ENCODE measurements around the gene GPSM1. TPM values are rescaled to one million over a fixed set of nuclear protein-coding genes. Genes with fewer than 3 reads are reported as not detected.
A peak's percentile ranks its signal among the peaks of the same experiment; 100 is the strongest.

The GPSM1 gene
- total and polyA plus RNA-seq, 9 of the 15 experiments (the other 6 are each of a cell fraction or from before 2014, with no cell fraction given) = 0.04 to 14.2 (median 3.1) TPM

GRCh38 chr9:136363106-136363948 is 36.0 kb downstream of the GPSM1 start, which contains the start of gene DNLZ (continued):
- no peak for TF ChIP-seq ZNF561 (CRISPR knock-in tag; conservative IDR thresholded peaks at IDR 0.05)
- no peak for TF ChIP-seq HMG20A (CRISPR knock-in tag; conservative IDR thresholded peaks at IDR 0.05)
- no peak for TF ChIP-seq POLR3G (IDR thresholded peaks at IDR 0.05; ENCODE audit: extremely low read depth, insufficient read length, insufficient replicate concordance)
- peak; percentile 12 for TF ChIP-seq ZFP36 (IDR thresholded peaks at IDR 0.05; ENCODE audit: low read depth, low read length, partially characterized antibody)
- TF ChIP-seq HDGF (IDR thresholded peaks at IDR 0.05) = 0 out of 2 replicates have a peak, but pooled peaks have one; percentile 33
- TF ChIP-seq, protein P1, sequence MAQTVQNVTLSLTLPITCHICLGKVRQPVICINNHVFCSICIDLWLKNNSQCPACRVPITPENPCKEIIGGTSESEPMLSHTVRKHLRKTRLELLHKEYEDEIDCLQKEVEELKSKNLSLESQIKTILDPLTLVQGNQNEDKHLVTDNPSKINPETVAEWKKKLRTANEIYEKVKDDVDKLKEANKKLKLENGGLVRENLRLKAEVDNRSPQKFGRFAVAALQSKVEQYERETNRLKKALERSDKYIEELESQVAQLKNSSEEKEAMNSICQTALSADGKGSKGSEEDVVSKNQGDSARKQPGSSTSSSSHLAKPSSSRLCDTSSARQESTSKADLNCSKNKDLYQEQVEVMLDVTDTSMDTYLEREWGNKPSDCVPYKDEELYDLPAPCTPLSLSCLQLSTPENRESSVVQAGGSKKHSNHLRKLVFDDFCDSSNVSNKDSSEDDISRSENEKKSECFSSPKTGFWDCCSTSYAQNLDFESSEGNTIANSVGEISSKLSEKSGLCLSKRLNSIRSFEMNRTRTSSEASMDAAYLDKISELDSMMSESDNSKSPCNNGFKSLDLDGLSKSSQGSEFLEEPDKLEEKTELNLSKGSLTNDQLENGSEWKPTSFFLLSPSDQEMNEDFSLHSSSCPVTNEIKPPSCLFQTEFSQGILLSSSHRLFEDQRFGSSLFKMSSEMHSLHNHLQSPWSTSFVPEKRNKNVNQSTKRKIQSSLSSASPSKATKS (CRISPR knock-in tag; IDR thresholded peaks at IDR 0.05) = peak; percentile 81; the same call in 1 of the 2 replicates
- peak; percentile 22; the same call in 1 of the 2 replicates for TF ChIP-seq TFE3 (CRISPR knock-in tag; IDR thresholded peaks at IDR 0.05)
- no peak for TF ChIP-seq SRSF9 (IDR thresholded peaks at IDR 0.05; ENCODE audit: borderline replicate concordance, low read depth, low read length)
- no peak for TF ChIP-seq OTX1 (CRISPR knock-in tag; IDR thresholded peaks at IDR 0.05)
- TF ChIP-seq, protein P2, sequence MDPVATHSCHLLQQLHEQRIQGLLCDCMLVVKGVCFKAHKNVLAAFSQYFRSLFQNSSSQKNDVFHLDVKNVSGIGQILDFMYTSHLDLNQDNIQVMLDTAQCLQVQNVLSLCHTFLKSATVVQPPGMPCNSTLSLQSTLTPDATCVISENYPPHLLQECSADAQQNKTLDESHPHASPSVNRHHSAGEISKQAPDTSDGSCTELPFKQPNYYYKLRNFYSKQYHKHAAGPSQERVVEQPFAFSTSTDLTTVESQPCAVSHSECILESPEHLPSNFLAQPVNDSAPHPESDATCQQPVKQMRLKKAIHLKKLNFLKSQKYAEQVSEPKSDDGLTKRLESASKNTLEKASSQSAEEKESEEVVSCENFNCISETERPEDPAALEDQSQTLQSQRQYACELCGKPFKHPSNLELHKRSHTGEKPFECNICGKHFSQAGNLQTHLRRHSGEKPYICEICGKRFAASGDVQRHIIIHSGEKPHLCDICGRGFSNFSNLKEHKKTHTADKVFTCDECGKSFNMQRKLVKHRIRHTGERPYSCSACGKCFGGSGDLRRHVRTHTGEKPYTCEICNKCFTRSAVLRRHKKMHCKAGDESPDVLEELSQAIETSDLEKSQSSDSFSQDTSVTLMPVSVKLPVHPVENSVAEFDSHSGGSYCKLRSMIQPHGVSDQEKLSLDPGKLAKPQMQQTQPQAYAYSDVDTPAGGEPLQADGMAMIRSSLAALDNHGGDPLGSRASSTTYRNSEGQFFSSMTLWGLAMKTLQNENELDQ (CRISPR knock-in tag; IDR thresholded peaks at IDR 0.05; ENCODE audit: borderline replicate concordance) = no peak
- TF ChIP-seq, protein P3, sequence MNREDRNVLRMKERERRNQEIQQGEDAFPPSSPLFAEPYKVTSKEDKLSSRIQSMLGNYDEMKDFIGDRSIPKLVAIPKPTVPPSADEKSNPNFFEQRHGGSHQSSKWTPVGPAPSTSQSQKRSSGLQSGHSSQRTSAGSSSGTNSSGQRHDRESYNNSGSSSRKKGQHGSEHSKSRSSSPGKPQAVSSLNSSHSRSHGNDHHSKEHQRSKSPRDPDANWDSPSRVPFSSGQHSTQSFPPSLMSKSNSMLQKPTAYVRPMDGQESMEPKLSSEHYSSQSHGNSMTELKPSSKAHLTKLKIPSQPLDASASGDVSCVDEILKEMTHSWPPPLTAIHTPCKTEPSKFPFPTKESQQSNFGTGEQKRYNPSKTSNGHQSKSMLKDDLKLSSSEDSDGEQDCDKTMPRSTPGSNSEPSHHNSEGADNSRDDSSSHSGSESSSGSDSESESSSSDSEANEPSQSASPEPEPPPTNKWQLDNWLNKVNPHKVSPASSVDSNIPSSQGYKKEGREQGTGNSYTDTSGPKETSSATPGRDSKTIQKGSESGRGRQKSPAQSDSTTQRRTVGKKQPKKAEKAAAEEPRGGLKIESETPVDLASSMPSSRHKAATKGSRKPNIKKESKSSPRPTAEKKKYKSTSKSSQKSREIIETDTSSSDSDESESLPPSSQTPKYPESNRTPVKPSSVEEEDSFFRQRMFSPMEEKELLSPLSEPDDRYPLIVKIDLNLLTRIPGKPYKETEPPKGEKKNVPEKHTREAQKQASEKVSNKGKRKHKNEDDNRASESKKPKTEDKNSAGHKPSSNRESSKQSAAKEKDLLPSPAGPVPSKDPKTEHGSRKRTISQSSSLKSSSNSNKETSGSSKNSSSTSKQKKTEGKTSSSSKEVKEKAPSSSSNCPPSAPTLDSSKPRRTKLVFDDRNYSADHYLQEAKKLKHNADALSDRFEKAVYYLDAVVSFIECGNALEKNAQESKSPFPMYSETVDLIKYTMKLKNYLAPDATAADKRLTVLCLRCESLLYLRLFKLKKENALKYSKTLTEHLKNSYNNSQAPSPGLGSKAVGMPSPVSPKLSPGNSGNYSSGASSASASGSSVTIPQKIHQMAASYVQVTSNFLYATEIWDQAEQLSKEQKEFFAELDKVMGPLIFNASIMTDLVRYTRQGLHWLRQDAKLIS (CRISPR knock-in tag; IDR thresholded peaks at IDR 0.05) = peak; percentile 92
- TF ChIP-seq TCFL5 (CRISPR knock-in tag; conservative IDR thresholded peaks at IDR 0.05) = no peak
- TF ChIP-seq KLF6 (CRISPR knock-in tag; IDR thresholded peaks at IDR 0.05; ENCODE audit: borderline replicate concordance) = no peak
- no peak for TF ChIP-seq CAMTA2 (CRISPR knock-in tag; conservative IDR thresholded peaks at IDR 0.05)
- TF ChIP-seq SIX5 (IDR thresholded peaks at IDR 0.05; ENCODE audit: borderline replicate concordance in 1 of 2, insufficient read depth in 1 of 2, low read depth in 1 of 2, low read length in 2 of 2) = peak; percentile 68 to 83; a peak in 3 of 4 replicates
- TF ChIP-seq ZNF431 (CRISPR knock-in tag; IDR thresholded peaks at IDR 0.05) = peak; percentile 79

All from K562 (cell line).